Measurements from ENCODE around the gene ATP9B.

Gene ATP9B

DNA sequence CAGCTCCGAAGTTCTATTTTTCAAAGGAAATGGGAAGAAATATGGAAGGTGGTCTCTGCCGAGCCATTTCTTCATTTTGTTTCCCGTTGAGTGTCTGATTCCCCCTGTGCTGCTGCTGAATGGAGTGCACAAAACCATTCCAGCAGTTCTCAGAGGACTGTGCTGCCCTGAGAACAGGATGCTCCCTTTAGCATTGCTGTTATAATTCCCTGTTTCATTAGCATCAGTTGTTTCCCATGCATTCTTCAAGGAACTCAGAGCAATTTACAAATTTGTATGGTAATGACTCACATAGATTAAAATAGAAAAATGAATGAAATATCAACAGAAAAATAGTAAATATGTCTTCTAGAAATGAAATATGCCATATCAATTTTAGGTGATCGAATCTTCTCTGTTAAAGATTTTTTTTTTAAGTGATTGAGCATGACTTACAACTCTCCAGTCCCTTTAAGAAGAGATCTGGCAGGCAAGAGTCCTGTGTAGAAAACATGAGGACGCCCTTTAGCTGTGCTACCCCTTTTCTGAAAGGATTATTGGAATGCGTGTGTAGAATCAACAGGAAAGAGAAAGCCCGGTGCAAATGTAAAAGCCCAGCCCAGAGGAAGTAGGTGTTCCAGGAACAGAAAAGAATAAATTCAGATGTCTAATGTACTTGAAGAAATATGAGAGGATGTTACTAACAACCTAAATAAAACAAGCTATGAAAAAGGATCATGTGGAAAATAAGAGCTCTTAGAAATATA is 118.5 kb downstream of the ATP9B start:
- Histone ChIP-seq H3K36me3 (ENCODE audit: control insufficient read depth, insufficient read depth, low read length) (no peaks in the 10 kb centered on the region), H3K4me3 (ENCODE audit: insufficient read depth, low read depth, low read length, poor library complexity, severe bottlenecking) (no peak overlapping the region), H3K27me3 (replicated peaks; ENCODE audit: control insufficient read depth, insufficient read depth, low read length, poor library complexity, severe bottlenecking) (no peaks in the 10 kb centered on the region), H3K9me3 (ENCODE audit: control insufficient read depth, low read length) (no peaks in the 10 kb centered on the region), H3K27ac (ENCODE audit: insufficient read depth, low read length, poor library complexity, severe bottlenecking) (no peak overlapping the region), H3K4me1 (ENCODE audit: control insufficient read depth, insufficient read depth, low read length, poor library complexity, severe bottlenecking) (no peaks in the 10 kb centered on the region)
- DNase-seq: no peak

DNA sequence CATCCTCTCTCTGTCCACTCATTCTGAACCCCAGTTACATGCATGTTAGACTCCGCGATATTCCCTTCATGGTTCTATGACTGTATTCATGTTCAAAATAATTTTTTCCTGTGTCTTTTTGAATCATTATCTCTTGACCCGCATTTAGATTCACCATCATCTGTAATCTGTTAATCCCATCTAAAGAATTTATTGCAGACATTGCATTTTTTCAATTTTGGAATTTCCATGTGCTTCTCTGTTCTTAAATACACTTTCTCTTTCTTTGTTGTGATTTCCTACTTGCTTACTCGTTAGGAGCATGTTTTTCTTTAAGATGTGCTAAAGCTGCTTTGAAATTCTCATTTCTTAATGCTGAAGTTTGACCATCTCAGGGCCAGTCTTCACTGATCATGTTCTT is 122.2 kb downstream of the ATP9B start:
- Histone ChIP-seq H3K4me3 (ENCODE audit: insufficient read depth, low read depth, low read length, poor library complexity, severe bottlenecking) (no peak overlapping the region), H3K27me3 (replicated peaks; ENCODE audit: control insufficient read depth, insufficient read depth, low read length, poor library complexity, severe bottlenecking) (no peaks in the 10 kb centered on the region), H3K36me3 (ENCODE audit: control insufficient read depth, insufficient read depth, low read length) (peaks cover 17% of the 10 kb centered on the region), H3K4me1 (ENCODE audit: control insufficient read depth, insufficient read depth, low read length, poor library complexity, severe bottlenecking) (no peaks in the 10 kb centered on the region), H3K9me3 (ENCODE audit: control insufficient read depth, low read length) (no peaks in the 10 kb centered on the region), H3K27ac (ENCODE audit: insufficient read depth, low read length, poor library complexity, severe bottlenecking) (no peak overlapping the region)
- no peak for DNase-seq

DNA sequence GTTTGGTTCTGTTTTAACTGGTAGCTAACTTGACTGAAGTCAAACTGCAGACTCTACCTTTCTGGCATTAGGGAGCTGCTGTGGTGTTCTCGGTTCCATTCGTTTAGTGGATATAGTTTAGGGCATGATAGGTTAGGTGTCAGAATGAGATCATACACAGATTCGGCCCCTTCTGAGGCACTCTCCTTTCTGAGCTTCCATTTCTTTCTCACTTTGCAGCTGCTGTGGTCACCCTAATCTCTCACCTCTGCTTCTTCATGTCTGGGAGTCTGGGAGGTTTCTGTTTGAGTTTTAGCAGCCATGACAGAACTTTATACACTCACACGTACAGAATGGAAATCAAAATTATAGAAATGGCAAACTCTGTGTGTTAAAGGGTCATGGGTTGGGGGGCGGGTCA is 122.8 kb downstream of the ATP9B start:
- H3K4me3 ChIP-seq (ENCODE audit: insufficient read depth, low read depth, low read length, poor library complexity, severe bottlenecking): no peak overlapping the region
- H3K9me3 ChIP-seq (ENCODE audit: control insufficient read depth, low read length): no peaks in the 10 kb centered on the region
- H3K27ac ChIP-seq (ENCODE audit: insufficient read depth, low read length, poor library complexity, severe bottlenecking): no peak overlapping the region
- H3K36me3 ChIP-seq (ENCODE audit: control insufficient read depth, insufficient read depth, low read length): peaks cover 17% of the 10 kb centered on the region
- H3K4me1 ChIP-seq (ENCODE audit: control insufficient read depth, insufficient read depth, low read length, poor library complexity, severe bottlenecking): no peaks in the 10 kb centered on the region
- no peak for DNase-seq
- no peaks in the 10 kb centered on the region for H3K27me3 ChIP-seq (replicated peaks; ENCODE audit: control insufficient read depth, insufficient read depth, low read length, poor library complexity, severe bottlenecking)

DNA sequence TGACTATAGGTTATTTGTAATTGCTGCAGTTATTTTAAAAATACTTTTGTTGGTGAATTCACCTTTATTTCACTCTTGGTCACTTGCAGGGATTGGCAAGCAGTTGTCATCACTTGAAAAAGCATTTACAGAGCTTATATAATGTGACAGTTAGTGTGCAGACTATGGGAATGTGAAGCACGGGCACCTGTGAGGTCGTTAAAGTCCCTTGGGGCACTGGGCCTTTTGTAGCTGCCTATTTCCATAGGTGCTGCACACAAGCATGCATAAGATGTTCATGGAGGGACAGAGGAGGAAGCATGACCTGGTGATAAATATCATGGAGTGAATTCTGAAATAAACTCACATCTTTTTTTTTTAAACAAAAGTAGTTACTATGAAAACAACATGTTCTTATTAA is 124.6 kb downstream of the ATP9B start:
- Histone ChIP-seq H3K4me1 (ENCODE audit: control insufficient read depth, insufficient read depth, low read length, poor library complexity, severe bottlenecking) (no peaks in the 10 kb centered on the region), H3K4me3 (ENCODE audit: insufficient read depth, low read depth, low read length, poor library complexity, severe bottlenecking) (no peak overlapping the region), H3K27me3 (replicated peaks; ENCODE audit: control insufficient read depth, insufficient read depth, low read length, poor library complexity, severe bottlenecking) (no peaks in the 10 kb centered on the region), H3K9me3 (ENCODE audit: control insufficient read depth, low read length) (no peaks in the 10 kb centered on the region), H3K27ac (ENCODE audit: insufficient read depth, low read length, poor library complexity, severe bottlenecking) (no peak overlapping the region), H3K36me3 (ENCODE audit: control insufficient read depth, insufficient read depth, low read length) (peaks cover 17% of the 10 kb centered on the region)
- DNase-seq: no peak

DNA sequence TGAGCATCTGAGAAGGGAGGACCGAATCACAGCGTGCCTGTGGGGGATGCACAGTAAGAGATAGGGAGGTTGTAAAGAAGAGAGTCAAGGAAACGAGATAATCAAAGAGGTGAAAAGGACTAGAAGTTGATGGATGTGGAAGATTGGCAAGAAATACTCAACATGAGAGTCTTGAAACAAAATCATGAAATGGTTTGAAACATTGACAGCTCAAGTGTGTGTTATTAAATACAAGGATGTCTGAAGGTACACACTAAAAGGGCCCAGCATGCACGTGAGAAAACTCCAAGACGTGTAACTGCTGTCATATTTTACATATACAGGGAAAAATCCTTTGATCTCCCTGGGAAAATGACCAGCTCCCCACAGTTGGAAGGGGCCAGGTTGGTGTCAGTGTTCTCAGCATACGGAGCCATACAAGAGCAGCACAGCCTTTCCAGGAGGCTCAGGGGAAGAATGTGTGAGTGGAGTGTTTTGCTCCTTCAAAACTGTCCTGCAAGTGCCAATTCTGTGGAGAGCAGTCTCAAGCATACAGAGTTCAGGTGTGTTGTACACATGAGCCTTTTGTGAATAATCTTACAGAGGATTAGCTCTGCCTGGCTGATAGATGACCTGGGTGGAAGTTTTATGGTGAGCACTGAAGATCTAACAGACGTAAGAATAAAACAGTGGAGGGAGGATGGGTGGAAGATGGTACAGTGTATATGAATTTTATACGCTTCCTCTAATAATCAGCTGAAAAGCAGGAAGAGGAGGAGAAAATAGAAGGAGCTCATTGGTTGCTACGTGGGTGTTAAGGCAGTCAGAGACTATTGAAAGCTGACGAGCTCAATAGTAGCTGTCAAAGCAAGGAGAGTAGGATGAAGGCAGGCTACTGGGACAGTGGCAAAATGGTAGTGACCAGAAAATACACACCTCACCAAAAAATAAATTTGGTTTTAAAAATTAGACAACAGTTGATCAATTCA is 126.8 kb downstream of the ATP9B start:
- Histone ChIP-seq H3K9me3 (ENCODE audit: control insufficient read depth, low read length) (no peaks in the 10 kb centered on the region), H3K4me1 (ENCODE audit: control insufficient read depth, insufficient read depth, low read length, poor library complexity, severe bottlenecking) (no peaks in the 10 kb centered on the region), H3K36me3 (ENCODE audit: control insufficient read depth, insufficient read depth, low read length) (peaks cover 17% of the 10 kb centered on the region), H3K27ac (ENCODE audit: insufficient read depth, low read length, poor library complexity, severe bottlenecking) (no peak overlapping the region), H3K4me3 (ENCODE audit: insufficient read depth, low read depth, low read length, poor library complexity, severe bottlenecking) (no peak overlapping the region), H3K27me3 (replicated peaks; ENCODE audit: control insufficient read depth, insufficient read depth, low read length, poor library complexity, severe bottlenecking) (no peaks in the 10 kb centered on the region)
- DNase-seq: no peak

DNA sequence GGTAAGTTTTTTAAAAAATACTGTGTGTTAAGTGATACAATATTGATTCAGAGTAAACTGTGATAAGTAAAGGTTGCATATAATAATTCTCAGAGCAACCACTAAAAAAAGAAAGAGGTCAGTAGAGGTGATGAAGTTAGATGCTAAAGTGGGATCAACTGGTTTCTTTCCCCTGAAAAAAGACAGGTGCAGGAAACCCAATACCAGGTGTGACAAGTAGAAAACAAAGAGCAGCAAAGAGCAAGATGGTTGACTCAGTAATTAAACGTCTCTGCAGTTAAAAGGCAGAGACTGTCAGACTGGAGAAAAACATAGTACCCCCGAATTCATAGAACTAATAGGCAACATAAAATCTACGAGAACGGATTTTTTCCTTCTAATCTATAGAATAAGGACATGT is 128.3 kb downstream of the ATP9B start:
- Histone ChIP-seq H3K9me3 (ENCODE audit: control insufficient read depth, low read length) (no peaks in the 10 kb centered on the region), H3K27me3 (replicated peaks; ENCODE audit: control insufficient read depth, insufficient read depth, low read length, poor library complexity, severe bottlenecking) (no peaks in the 10 kb centered on the region), H3K27ac (ENCODE audit: insufficient read depth, low read length, poor library complexity, severe bottlenecking) (no peak overlapping the region), H3K4me1 (ENCODE audit: control insufficient read depth, insufficient read depth, low read length, poor library complexity, severe bottlenecking) (no peaks in the 10 kb centered on the region), H3K36me3 (ENCODE audit: control insufficient read depth, insufficient read depth, low read length) (peaks cover 17% of the 10 kb centered on the region), H3K4me3 (ENCODE audit: insufficient read depth, low read depth, low read length, poor library complexity, severe bottlenecking) (no peak overlapping the region)
- DNase-seq: no peak

DNA sequence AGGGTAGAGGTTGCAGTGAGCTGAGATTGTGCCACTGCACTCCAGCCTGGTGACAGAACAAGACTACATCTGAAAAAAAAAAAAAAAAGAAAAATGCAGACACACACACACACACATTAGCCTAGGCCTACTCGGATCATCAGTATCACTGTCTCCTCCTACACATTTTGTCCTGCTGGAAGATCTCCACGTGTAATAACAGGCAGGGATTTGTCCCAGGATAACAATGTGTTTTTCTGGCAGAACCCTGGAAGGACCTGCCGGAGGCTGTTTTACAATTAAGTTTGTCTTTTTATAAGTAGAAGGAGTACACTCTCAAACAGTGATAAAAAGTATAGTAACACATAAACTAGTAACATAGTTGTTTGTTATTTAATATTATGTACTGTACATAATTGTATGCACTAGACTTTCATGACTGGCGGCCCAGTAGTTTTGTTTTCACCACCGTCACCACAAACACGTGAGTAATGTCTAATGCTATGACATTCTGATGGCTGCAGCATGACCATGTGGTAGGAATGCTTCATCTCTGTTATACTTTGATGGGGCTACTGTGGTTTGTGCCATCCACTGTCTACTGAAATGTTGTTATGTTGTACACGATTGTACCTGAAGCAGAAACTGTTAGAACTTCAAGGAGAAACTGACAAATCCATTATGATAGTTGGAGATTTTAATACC is 130.6 kb downstream of the ATP9B start:
- peaks cover 6% of the 10 kb centered on the region for H3K36me3 ChIP-seq (ENCODE audit: control insufficient read depth, insufficient read depth, low read length)
- no peak for DNase-seq
- H3K9me3 ChIP-seq (ENCODE audit: control insufficient read depth, low read length): no peaks in the 10 kb centered on the region
- H3K4me1 ChIP-seq (ENCODE audit: control insufficient read depth, insufficient read depth, low read length, poor library complexity, severe bottlenecking): no peaks in the 10 kb centered on the region
- H3K4me3 ChIP-seq (ENCODE audit: insufficient read depth, low read depth, low read length, poor library complexity, severe bottlenecking): no peak overlapping the region
- H3K27ac ChIP-seq (ENCODE audit: insufficient read depth, low read length, poor library complexity, severe bottlenecking): no peak overlapping the region
- H3K27me3 ChIP-seq (replicated peaks; ENCODE audit: control insufficient read depth, insufficient read depth, low read length, poor library complexity, severe bottlenecking): no peaks in the 10 kb centered on the region

DNA sequence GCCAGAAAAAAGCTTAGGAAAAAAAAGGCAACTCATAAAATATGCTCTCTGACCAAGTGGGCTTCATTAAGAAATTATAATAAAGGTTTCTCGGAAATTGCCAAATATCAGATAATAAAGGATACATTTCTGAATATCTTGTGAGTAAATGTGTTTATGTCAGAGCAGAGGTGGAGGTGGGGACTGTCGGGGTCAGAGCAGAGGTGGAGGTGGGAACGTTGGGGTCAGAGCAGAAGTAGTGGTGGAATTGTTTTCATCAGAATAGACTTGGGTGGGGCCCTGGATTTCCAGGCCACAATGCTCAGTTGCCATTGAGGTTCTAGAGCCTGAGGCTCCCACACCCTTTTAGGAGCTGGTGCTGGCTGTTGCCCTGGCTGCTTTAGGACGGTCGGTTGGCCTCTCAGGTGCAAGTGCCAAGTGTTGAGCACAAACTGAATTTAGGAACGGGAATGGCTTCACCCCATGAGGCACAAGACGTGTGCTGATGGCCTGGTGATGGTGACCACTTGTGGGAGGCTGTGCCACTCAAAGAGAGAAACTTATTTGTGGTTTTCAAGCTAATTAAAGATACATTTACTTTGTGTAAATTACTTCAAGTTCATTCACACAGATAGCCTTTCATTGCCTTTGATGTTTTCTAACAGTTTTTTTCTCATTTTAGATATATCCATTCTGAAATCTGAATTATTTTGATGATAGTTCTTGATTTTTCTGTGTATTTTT is 131.5 kb downstream of the ATP9B start:
- peak in 1 of 3 donors; percentile 3 for DNase-seq
- Histone ChIP-seq H3K4me1 (ENCODE audit: control insufficient read depth, insufficient read depth, low read length, poor library complexity, severe bottlenecking) (no peaks in the 10 kb centered on the region), H3K27me3 (replicated peaks; ENCODE audit: control insufficient read depth, insufficient read depth, low read length, poor library complexity, severe bottlenecking) (no peaks in the 10 kb centered on the region), H3K9me3 (ENCODE audit: control insufficient read depth, low read length) (no peaks in the 10 kb centered on the region), H3K36me3 (ENCODE audit: control insufficient read depth, insufficient read depth, low read length) (peaks cover 3% of the 10 kb centered on the region), H3K27ac (ENCODE audit: insufficient read depth, low read length, poor library complexity, severe bottlenecking) (no peak overlapping the region), H3K4me3 (ENCODE audit: insufficient read depth, low read depth, low read length, poor library complexity, severe bottlenecking) (no peak overlapping the region)

DNA sequence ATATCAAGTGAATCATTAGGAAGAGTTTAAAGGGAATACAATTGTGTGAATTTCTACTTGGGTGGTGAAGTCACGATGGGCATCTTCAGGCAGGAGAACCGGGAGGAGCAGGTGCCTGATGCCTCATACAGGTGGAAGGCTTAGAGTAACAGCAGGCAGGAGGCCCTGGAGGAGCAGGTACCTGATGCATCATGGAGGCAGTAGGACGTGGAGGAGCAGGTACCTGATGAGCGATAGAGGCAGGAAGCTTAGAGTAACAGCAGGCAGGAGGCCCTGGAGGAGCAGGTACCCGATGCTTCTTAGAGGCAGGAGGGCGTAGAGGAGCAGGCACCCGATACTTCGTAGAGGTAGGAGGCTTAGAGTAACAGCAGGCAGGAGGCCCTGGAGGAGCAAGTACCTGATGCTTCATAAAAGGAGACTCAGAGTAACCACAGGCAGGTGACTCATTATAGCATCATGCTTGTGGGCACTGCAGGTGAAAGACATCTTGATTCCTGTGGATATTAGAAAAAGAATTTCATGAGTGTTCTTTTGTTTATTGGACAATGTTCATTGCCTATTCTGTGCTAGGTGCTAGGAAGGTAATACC is 133.9 kb downstream of the ATP9B start:
- Histone ChIP-seq H3K27me3 (replicated peaks; ENCODE audit: control insufficient read depth, insufficient read depth, low read length, poor library complexity, severe bottlenecking) (no peaks in the 10 kb centered on the region), H3K9me3 (ENCODE audit: control insufficient read depth, low read length) (no peaks in the 10 kb centered on the region), H3K27ac (ENCODE audit: insufficient read depth, low read length, poor library complexity, severe bottlenecking) (no peak overlapping the region), H3K4me3 (ENCODE audit: insufficient read depth, low read depth, low read length, poor library complexity, severe bottlenecking) (no peak overlapping the region), H3K36me3 (ENCODE audit: control insufficient read depth, insufficient read depth, low read length) (peaks cover 13% of the 10 kb centered on the region), H3K4me1 (ENCODE audit: control insufficient read depth, insufficient read depth, low read length, poor library complexity, severe bottlenecking) (no peaks in the 10 kb centered on the region)
- DNase-seq: no peak
